Middle frontal gyrus (tissue), 1 donor: ENCODE results near the gene NDUFA13.

Source experiments
- DNase-seq: peaks from one replicate; pipeline ENCODE4 v3.0.0-alpha.2; 2015; ENCODE audit warnings: low spot score; ENCODE audit errors: extremely low spot score

The NDUFA13 gene

DNA sequence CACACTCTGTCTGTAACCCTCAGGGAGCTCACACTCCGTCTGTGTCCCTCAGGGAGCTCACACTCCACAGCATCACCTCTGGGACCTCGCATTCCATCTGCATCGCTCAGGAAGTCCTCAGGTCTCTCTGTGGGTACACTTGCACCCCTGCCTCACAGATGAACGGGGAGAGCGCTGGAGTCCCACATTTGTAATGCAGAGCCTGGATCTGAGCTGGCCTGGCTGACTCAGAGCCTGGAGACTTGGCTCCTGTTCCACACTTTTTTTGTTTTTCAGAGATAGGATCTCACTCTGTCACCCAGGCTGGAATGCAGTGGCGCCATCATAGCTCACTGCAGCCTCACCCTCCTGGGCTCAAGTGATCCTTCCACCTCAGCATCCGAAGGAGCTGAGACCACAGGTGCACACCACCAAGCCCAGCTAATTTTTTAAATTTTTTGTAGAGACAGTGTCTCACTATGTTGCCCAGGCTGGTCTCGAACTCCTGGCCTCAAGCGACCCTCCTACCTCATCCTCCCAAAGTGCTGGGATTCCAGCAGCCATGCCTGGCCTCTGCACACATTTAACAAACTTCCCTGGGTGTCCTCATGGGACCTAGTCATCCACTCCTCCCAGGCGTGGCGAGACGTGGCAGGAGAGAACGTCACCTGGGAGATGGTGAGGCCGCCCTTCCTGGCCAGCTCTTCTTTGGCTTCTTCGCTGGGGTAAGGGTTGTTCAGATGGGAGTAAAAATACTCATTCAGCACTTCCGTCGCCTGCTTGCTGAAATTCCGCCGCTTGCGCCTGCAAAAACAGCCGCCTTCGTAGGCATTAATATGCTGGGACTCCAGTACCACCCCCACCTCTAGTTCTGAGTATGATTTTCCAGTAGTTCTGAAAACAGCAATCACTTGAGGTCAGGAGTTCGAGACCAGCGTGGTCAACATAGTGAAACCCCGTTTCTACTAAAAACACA lies 53.1 kb downstream of the NDUFA13 start:
- no peak for DNase-seq

DNA sequence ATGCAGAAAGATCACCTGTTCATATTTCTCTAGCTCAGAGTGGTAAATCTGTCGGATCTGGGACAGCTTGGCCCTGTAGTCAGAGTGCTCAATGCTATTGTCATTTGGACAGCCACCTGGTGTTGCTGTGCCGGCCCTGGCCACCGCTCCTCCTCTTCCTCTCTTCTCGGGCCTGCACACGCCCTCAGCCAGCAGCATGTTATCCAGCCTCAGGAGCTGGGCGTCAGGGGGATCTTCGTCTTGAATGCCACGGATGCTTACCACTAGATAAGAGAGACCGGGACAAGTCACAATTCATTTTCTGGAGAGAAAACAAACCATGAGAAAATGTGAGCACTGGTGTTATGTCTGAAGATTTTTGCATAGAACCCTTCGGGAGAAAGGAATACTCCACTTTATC lies 54.5 kb downstream of the NDUFA13 start:
- DNase-seq: no peak

DNA sequence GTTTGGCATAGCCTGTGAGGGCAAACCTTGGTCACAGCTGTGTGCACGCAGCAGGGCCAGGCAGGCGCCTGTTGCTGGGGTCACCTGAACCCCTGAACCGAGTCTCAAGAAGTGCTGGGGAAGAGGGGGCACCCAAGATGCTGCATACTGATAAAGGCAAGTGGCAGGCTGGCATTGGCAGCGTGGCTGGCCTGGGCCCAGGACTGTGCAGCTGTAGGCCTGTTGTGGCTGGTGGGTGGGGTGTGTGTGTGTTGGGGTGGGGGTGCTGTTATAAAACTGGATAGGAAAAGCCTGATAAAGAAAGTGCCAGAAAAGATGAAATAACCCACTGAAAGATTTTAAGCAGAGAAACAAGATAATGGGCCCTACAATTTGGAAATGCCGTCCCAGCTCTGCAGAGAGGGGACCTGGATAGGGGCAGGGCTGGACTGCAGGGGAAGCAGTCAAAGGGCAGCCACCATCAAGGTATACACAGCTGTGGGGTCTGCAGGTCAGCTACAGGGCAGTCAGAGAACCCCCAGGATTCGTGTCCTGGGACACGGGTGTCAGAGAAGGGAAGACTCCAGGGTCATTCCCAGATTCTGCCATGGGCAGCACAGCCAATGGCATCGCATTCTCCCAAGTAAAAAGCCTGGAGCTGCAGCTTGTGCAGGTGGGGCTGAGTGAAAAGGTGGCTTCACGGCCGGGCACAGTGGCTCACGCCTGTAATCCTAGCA lies 55.2 kb downstream of the NDUFA13 start:
- no peak for DNase-seq

DNA sequence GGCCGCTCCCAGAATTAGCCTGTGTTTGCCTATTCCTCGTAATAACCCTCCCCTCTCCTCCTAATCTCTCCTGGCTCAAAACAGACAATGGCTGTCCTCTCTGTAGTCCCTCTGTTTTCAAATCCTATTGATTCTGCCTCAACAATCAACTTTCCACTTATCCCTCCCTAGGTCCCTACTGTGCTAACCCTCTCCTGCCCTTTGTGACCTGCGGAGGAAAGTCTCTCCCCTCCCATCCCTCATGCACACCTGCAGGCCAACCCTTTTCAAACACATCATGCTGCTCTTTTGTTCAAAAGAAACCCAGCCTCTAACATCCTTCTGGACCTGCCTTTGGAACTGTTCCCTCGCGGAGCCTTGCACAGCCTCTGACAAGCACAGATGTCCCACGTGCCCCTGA lies 59.4 kb downstream of the NDUFA13 start:
- no peak for DNase-seq
